ENCODE measurements around the gene ITPR2. TPM values are rescaled to one million over a fixed set of nuclear protein-coding genes. Genes with fewer than 3 reads are reported as not detected.

ITPR2 gene
- total and polyA plus RNA-seq, 2 of the 8 experiments (the other 6 are each of a cell fraction or from before 2014, with no cell fraction given), result 4.1 to 48.3 TPM

DNA sequence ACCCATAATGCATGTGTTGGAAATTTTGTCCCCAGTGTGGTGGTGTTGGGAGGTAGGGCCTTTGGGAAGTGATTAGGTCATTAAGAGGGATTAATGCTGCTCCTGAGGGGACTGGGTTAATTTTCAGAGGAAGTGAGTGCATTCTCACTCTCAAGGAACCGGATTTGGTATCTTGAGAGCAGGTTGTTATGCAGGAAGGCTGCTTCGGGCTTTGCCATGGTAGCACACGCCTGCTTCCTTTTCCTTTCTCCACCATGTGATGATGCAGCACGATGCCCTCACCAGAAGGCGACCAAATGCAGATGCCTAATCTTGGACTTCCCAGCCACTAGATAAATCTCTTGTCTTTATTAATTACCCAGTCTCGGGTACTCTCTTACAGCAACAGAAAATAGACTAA, 380.5 kb downstream of the ITPR2 start:
- no peak overlapping the region for H4K5ac ChIP-seq (ENCODE audit: insufficient read length, low read depth, low read length)
- no peak overlapping the region for H3K23ac ChIP-seq (ENCODE audit: insufficient read length)
- H3K56ac ChIP-seq (replicated peaks; ENCODE audit: insufficient read length, low read depth, low read length), result no peak overlapping the region
- H3K23me2 ChIP-seq (ENCODE audit: low read depth, low read length), result no peaks in the 10 kb centered on the region; the same call in 1 of the 2 replicates
- FAIRE-seq (no peak), DNase-seq (ENCODE audit: low read depth in 1 of 2, low spot score in 2 of 2) (no peak)
- H2BK5ac ChIP-seq (ENCODE audit: low read depth, low read length), result no peak overlapping the region
- no peak overlapping the region for H3K4me3 ChIP-seq (ENCODE audit: extremely low read depth in 1 of 4, insufficient read depth in 2 of 4, low read depth in 3 of 4, low read length in 4 of 4)
- H3K4ac ChIP-seq (replicated peaks; ENCODE audit: insufficient read length, low read depth, low read length), result no peak overlapping the region
- no peak overlapping the region for H2BK15ac ChIP-seq (ENCODE audit: low read length)
- no peaks in the 10 kb centered on the region for H3K79me2 ChIP-seq (ENCODE audit: control insufficient read depth in 1 of 2, insufficient read depth in 2 of 2, low read length in 2 of 2)
- no peak overlapping the region for H3K18ac ChIP-seq (ENCODE audit: extremely low read depth, low read length)
- H3K79me1 ChIP-seq (ENCODE audit: low read depth, low read length), result no peaks in the 10 kb centered on the region
- H3K9me3 ChIP-seq (ENCODE audit: insufficient read depth in 2 of 2, low read depth in 1 of 2, low read length in 1 of 2), result no peaks in the 10 kb centered on the region
- no peak for TF ChIP-seq SAP30 (IDR thresholded peaks at IDR 0.05; ENCODE audit: insufficient read depth, insufficient replicate concordance, low read length)
- no peak for TF ChIP-seq NANOG (IDR thresholded peaks at IDR 0.05; ENCODE audit: insufficient read depth, low read depth, low read length, poor library complexity, severe bottlenecking)
- no peak for TF ChIP-seq RFX5 (IDR thresholded peaks at IDR 0.05; ENCODE audit: borderline replicate concordance, low read depth, low read length)
- TF ChIP-seq CEBPB (IDR thresholded peaks at IDR 0.05; ENCODE audit: low read depth, low read length), result no peak
- no peak for TF ChIP-seq ASH2L (IDR thresholded peaks at IDR 0.05; ENCODE audit: low read length)
- no peak for TF ChIP-seq PHF8 (conservative IDR thresholded peaks at IDR 0.05; ENCODE audit: low read depth, low read length)
- TF ChIP-seq YY1 (IDR thresholded peaks at IDR 0.05; ENCODE audit: low read depth, low read length), result no peak
- TF ChIP-seq SIRT6 (IDR thresholded peaks at IDR 0.05; ENCODE audit: low read length), result no peak
- TF ChIP-seq EZH2 (IDR thresholded peaks at IDR 0.05; ENCODE audit: low read depth, low read length, severe bottlenecking), result no peak
- TF ChIP-seq POLR2AphosphoS5 (IDR thresholded peaks at IDR 0.05; ENCODE audit: low read depth, low read length), result no peak
- TF ChIP-seq NRF1 (IDR thresholded peaks at IDR 0.05; ENCODE audit: low read depth, low read length), result no peak
- no peak overlapping the region for H2AFZ ChIP-seq (ENCODE audit: low read length)
- no peak overlapping the region for H4K8ac ChIP-seq (ENCODE audit: extremely low read depth, insufficient read depth, low read length)
- no peaks in the 10 kb centered on the region for H3K27me3 ChIP-seq (replicated peaks in 1 of 4; ENCODE audit: control insufficient read depth in 3 of 4, extremely low read depth in 1 of 4, insufficient read depth in 3 of 4, low read length in 3 of 4)
- no peak overlapping the region for H2BK20ac ChIP-seq (ENCODE audit: low read length)
- H2BK12ac ChIP-seq (ENCODE audit: low read depth, low read length), result no peak overlapping the region
- H3K9ac ChIP-seq (replicated peaks in 1 of 4; ENCODE audit: extremely low read depth in 1 of 4, low read depth in 3 of 4, low read length in 3 of 4), result no peak overlapping the region
- no peak overlapping the region for H2AK5ac ChIP-seq (ENCODE audit: low read depth, low read length)
- POLR2A ChIA-PET (ENCODE audit: partially characterized antibody), result no interaction called here
- H2BK120ac ChIP-seq (replicated peaks; ENCODE audit: low read depth, low read length), result no peak overlapping the region
- no peaks in the 10 kb centered on the region for H3K4me1 ChIP-seq (replicated peaks in 1 of 4; ENCODE audit: control insufficient read depth in 3 of 4, insufficient read depth in 4 of 4, low read length in 3 of 4)
- no peak overlapping the region for H3K14ac ChIP-seq (ENCODE audit: insufficient read length)
- no peak overlapping the region for H4K91ac ChIP-seq (replicated peaks; ENCODE audit: insufficient read length, low read length)
- 0 out of 8 replicates have a peak, but pooled peaks cover 0 to 2% (median 0%) of the 10 kb centered on the region in 4 experiments for H3K36me3 ChIP-seq (ENCODE audit: control insufficient read depth in 2 of 4, insufficient read depth in 4 of 4, low read length in 3 of 4)
- no peaks in the 10 kb centered on the region for H4K20me1 ChIP-seq (replicated peaks in 1 of 2; ENCODE audit: control insufficient read depth in 1 of 2, insufficient read depth in 2 of 2, low read length in 2 of 2)
- H3K4me2 ChIP-seq (ENCODE audit: insufficient read depth in 1 of 2, low read depth in 2 of 2, low read length in 2 of 2), result no peak overlapping the region
- CTCF ChIA-PET (ENCODE audit: partially characterized antibody), result interaction anchor here (1.6 kb wide), 1 partner anchor 161 kb away, joined by 4 read pairs; no protein-coding TSS in a partner anchor
- H3K27ac ChIP-seq (ENCODE audit: low read depth, low read length), result no peak overlapping the region
- WGBS, 2 experiments (ENCODE audit: extremely low coverage in 1 of 2, insufficient coverage in 1 of 2, insufficient read length in 1 of 2, insufficient replicate concordance in 2 of 2, low coverage in 1 of 2, low lambda C conversion rate in 2 of 2, missing lambda C conversion rate in 1 of 2), result 94% methylated on average over 6 of the region's 6 CpGs; no CpG with 5 or more reads in 1 of the 2 experiments
